NT2/D1 (cell line): ENCODE data around the gene UTF1.

Source experiments
- DNase-seq: peaks from one replicate; pipeline ENCODE4 v3.0.0-alpha.2; 2011; ENCODE audit warnings: low read depth, low spot score
- H3K27me3 ChIP-seq: 2 replicates; pipeline ENCODE4 v1.6.0; 2011; ENCODE audit warnings: mild to moderate bottlenecking; ENCODE audit not compliant: insufficient read length, insufficient read depth
- H3K36me3 ChIP-seq: 2 replicates; pipeline ENCODE4 v1.6.1; 2011; ENCODE audit warnings: mild to moderate bottlenecking, low read length, mixed read lengths; ENCODE audit not compliant: insufficient read depth, insufficient read length
- H3K4me1 ChIP-seq: 2 replicates; pipeline ENCODE4 v1.5.1; 2011; ENCODE audit not compliant: insufficient read depth, insufficient read length
- H3K4me3 ChIP-seq: 2 replicates; pipeline ENCODE4 v1.5.1; 2011; ENCODE audit warnings: low read depth; ENCODE audit not compliant: insufficient read length
- H3K9ac ChIP-seq: 2 replicates; pipeline ENCODE4 v1.6.0; 2011; ENCODE audit warnings: low read depth; ENCODE audit not compliant: insufficient read length
- H3K9me3 ChIP-seq: 2 replicates; pipeline ENCODE4 v1.5.1; 2011; ENCODE audit warnings: mild to moderate bottlenecking, low read length; ENCODE audit not compliant: insufficient read depth
- SUZ12 ChIP-seq: IDR thresholded peaks from 2 replicates; pipeline ENCODE4 v1.6.1; 2011; ENCODE audit not compliant: insufficient read length, insufficient read depth; ENCODE audit errors: extremely low read depth
- YY1 ChIP-seq: IDR thresholded peaks from 2 replicates; pipeline ENCODE4 v1.6.1; 2011; ENCODE audit not compliant: insufficient read length, insufficient read depth
- ZNF274 ChIP-seq: IDR thresholded peaks from 2 replicates; pipeline ENCODE4 v1.6.1; 2011; ENCODE audit warnings: mild to moderate bottlenecking, low read depth, low read length

Gene UTF1

DNA sequence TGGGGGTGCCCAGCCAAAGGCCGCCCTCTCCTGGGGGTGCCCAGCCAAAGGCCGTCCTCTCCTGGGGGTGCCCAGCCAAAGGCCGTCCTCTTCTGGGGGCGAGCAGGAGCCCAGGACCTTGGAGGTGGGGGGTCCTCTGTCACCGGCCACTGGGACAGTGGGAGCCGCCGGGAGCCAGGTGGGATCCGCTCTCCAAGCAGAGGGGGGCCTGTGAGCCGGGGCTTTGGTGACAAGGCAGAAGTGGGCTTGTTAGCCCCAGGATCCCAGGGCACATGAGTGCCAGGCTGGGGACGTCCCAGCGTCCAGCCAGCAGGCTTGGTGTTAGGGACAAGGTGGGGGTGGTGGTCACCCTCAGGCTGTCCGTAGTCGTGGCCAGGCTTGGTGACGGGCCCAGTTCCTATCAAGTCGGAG is 29.4 kb upstream of the UTF1 start:
- H3K9ac ChIP-seq = no peak overlapping the region
- peaks cover 2% of the 10 kb centered on the region for H3K4me1 ChIP-seq
- H3K36me3 ChIP-seq = peaks cover 3% of the 10 kb centered on the region
- TF ChIP-seq SUZ12 (no peak), YY1 (no peak), ZNF274 (no peak)
- H3K4me3 ChIP-seq = no peak overlapping the region
- H3K9me3 ChIP-seq = no peaks in the 10 kb centered on the region
- H3K27me3 ChIP-seq = no peaks in the 10 kb centered on the region
- no peak for DNase-seq

DNA sequence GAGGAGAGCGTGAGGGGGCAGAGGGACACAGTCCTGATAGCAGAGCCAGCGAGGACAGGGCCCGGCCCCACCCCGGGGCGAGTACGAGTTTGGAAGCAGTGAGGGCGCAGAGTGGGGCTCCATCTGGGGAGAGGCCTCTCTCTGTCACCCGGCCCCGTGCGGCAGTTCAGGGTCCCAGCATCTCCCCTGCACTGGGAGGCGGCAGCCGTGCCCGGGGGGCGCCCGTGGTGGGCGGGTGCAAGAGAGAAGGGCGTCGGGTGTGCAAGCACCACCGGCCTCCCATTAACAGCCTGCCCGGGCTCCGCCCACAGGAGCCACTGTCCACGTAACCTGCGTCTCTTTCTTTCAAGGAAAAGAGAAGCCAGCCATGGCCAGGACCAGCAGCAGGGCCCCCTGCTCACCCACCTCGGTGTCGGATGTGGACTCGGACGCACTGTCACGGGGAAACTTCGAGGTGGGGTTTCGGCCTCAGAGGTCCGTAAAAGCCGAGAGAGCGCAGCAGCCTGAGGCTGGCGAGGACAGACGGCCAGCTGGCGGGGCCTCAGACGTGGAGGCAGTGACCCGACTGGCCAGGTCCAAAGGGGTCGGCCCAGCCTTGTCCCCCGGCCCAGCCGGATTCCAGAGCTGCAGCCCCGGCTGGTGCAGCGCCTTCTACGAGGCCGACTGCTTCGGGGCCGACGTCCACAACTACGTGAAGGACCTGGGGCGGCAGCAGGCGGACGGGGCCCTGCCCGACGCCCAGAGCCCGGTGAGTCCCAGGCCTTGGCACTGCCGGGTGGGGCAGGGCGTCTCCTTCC is 28.7 kb upstream of the UTF1 start:
- DNase-seq = no peak
- H3K27me3 ChIP-seq = no peaks in the 10 kb centered on the region
- no peak for TF ChIP-seq SUZ12
- TF ChIP-seq ZNF274 = no peak
- no peak for TF ChIP-seq YY1

DNA sequence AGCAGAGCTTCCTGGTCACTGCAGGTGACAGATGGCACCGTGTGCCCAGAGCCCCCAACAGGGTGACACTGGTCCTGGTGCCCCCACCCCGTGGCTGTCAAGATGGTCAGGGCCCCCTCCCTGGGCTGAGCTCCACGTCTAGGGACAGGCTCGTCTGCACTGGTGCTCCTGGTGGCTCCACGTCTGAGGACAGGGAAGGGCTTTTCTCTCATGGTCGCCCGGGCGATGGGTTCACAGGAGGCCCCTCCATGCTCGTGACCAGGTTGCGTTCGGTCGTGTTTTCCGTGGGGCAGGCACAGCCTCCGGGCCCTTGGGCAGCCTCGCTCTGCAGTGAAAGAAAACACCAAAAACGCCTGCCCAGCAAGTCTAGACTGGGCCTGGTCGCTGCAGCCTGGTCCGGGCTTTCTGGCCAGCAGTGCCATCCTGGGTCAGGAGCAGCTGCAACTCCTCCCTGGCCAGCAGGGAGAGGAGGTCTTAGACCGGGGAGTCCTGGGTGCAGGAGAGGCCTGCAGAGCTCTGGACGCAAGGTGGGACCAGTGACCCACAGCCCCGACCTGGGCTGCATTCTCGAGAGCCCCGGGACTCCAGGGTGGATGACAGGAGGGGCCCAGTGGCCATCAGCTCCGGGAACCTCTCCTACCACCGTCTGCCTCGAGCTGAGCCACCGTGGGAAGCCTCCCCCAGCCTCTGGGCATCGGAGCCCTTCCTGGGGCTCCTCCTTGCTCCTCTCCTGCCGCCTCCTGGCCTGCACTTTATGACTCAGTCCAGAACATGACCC is 27.9 kb upstream of the UTF1 start:
- no peak overlapping the region for H3K9ac ChIP-seq
- H3K9me3 ChIP-seq = no peaks in the 10 kb centered on the region
- peaks cover 2% of the 10 kb centered on the region for H3K4me1 ChIP-seq
- DNase-seq = no peak
- no peak overlapping the region for H3K4me3 ChIP-seq
- peaks cover 3% of the 10 kb centered on the region for H3K36me3 ChIP-seq
- TF ChIP-seq YY1 = no peak
- no peak for TF ChIP-seq SUZ12
- no peak for TF ChIP-seq ZNF274
- no peaks in the 10 kb centered on the region for H3K27me3 ChIP-seq

More for the DNA sequence above, 28.7 kb upstream of the UTF1 start:
- H3K9ac ChIP-seq = no peak overlapping the region
- no peak overlapping the region for H3K4me3 ChIP-seq
- peaks cover 3% of the 10 kb centered on the region for H3K36me3 ChIP-seq
- H3K9me3 ChIP-seq = no peaks in the 10 kb centered on the region
- peaks cover 2% of the 10 kb centered on the region for H3K4me1 ChIP-seq

DNA sequence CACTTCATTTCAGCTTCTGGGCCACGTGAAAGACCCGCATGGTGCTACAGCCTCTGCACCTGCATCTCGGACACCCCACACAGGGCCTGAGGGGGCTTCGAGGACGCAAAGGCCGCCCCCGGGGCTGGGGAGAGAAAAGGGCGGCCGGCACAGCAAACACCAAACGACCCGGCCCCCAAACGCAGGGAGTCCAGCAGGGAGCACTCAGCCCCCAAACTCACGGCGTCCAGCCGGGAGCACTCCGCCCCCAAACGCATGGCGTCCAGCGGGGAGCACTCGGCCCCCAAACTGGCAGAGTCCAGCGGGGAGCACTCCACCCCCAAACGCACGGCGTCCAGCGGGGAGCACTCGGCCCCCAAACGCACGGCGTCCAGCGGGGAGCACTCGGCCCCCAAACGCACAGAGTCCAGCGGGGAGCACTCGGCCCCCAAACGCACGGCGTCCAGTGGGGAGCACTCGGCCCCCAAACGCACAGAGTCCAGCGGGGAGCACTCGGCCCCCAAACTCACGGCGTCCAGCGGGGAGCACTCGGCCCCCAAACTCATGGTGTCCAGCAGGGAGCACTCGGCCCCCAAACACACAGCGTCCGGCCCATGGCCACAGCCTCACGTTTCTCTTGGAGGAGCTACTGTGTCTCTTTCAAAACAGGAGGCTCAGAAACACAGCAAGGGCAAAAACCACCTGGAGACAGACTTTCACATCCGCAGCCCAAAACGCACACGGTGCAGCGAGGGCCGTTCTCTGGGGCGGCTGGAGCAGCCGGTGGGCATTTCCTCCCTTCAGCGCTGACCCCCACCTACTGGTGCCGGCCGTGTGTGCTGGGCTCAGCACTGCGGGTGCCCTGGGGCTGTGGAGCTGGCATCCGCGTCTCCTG is 27.0 kb upstream of the UTF1 start:
- no peak overlapping the region for H3K9ac ChIP-seq
- no peaks in the 10 kb centered on the region for H3K9me3 ChIP-seq
- no peak for DNase-seq
- H3K27me3 ChIP-seq = no peaks in the 10 kb centered on the region
- H3K36me3 ChIP-seq = peaks cover 3% of the 10 kb centered on the region
- H3K4me3 ChIP-seq = no peak overlapping the region
- no peak for TF ChIP-seq ZNF274
- no peak for TF ChIP-seq SUZ12
- TF ChIP-seq YY1 = no peak
- peaks cover 2% of the 10 kb centered on the region for H3K4me1 ChIP-seq

DNA sequence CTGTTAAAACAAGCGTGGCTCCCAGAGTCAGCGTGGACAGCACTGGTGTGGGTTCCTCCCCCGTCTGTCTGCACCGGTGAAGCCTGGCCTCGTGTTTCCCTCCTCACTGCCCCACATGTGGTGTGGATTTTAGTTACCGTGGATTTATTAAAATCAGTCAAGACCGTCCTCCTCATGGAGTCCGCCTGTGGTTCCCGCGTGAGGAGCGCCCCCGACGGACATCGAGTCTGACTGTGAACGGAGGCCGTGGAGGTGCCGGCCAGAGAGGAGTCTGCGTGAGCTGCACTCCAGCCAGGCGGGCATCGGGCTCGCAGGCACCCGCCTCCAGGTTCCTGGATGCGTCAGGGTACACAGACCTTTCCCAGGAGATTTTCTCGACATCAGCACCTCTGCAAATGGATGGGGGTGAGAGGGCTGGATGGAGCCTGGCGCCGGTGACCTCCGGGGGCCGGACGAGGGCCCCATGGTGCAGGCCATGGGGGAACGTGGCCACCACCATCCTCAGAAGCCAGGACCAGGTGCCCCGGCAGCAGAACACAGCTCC is 26.3 kb upstream of the UTF1 start:
- no peak overlapping the region for H3K9ac ChIP-seq
- TF ChIP-seq YY1 = no peak
- no peak for TF ChIP-seq SUZ12
- no peak for TF ChIP-seq ZNF274
- H3K27me3 ChIP-seq = no peaks in the 10 kb centered on the region
- peaks cover 2% of the 10 kb centered on the region for H3K4me1 ChIP-seq
- H3K36me3 ChIP-seq = peaks cover 3% of the 10 kb centered on the region
- no peaks in the 10 kb centered on the region for H3K9me3 ChIP-seq
- no peak for DNase-seq
- H3K4me3 ChIP-seq = no peak overlapping the region

DNA sequence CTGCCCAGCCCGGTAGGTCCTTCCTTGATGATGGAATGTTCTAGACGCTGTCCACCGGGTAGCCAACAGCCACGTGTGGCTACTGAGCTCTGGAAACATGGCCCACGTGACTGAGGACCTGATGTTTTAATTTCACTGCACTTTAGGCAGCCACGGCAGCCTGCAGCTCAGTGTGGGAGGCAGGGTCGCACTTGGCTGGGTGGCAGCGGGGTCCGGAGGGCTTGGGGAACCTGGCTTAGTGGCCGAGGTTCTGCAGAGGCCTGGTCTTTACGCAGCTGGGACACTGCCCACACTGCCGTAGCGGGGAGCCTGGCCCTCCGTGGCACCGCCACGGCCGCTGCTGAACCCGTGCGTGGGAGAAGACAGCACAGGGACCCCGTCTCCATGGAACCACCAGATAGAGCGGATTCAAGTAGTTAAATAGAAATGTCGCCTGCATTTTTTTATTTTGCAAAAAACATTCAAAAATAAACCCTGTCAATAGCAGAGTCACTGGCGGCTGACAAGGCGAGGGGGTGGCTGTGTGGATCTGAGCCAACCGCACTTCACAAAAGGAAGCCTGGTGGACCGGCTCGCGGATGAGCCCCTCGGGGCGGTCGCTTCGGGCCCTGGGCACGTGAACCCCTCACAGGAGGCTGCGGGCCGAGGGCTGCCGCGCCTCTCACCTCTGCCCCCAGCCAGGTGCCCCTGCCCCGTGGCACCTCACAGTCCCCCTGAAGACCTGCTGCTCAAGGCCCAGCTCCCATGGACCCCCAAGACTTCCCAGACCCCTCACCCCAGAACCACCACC is 25.6 kb upstream of the UTF1 start:
- Histone ChIP-seq H3K36me3 (peaks cover 3% of the 10 kb centered on the region), H3K9ac (no peak overlapping the region), H3K9me3 (no peaks in the 10 kb centered on the region), H3K27me3 (no peaks in the 10 kb centered on the region), H3K4me1 (peaks cover 2% of the 10 kb centered on the region), H3K4me3 (no peak overlapping the region)
- TF ChIP-seq YY1 (no peak), SUZ12 (no peak), ZNF274 (no peak)
- no peak for DNase-seq
